Left lung (tissue), 10 donors: Measurements from ENCODE around the gene CIB4. TPM values are rescaled to one million over a fixed set of nuclear protein-coding genes. Genes with fewer than 3 reads are reported as not detected.
A peak's percentile ranks its signal among the peaks of the same experiment; 100 is the strongest.

Experiments
- ATAC-seq: fragments of 200-7000 bp; cut with Tn5 transposase; one replicate; pipeline ENCODE4 v1.9.1; 2020; ENCODE audit warnings: moderate library complexity
- DNase-seq, 4 donors: peaks; one replicate each; pipeline ENCODE4 v3.0.0-alpha.2; 2013 to 2020
- H3K27ac ChIP-seq, 2 donors: fragments of 200-600 bp; sonication (generic) in 1 of 2; one replicate each; pipeline versions ENCODE4 v1.5.0 to v1.8.0; 2020 to 2021
- H3K27me3 ChIP-seq, 2 donors: fragments of 200-600 bp; sonication (generic) in 1 of 2; one replicate each; pipeline versions ENCODE4 v1.5.0 to v1.8.0; 2020 to 2021
- H3K36me3 ChIP-seq, 2 donors: fragments of 200-600 bp; sonication (generic) in 1 of 2; one replicate each; pipeline versions ENCODE4 v1.5.0 to v1.8.0; 2020 to 2021
- H3K4me1 ChIP-seq, 2 donors: fragments of 200-600 bp; one replicate each; pipeline ENCODE4 v1.8.0; 2021
- H3K4me3 ChIP-seq, 2 donors: fragments of 200-600 bp; sonication (generic) in 1 of 2; one replicate each; pipeline versions ENCODE4 v1.5.0 to v1.8.0; 2020 to 2021; ENCODE audit warnings: mild to moderate bottlenecking in 1 of 2
- H3K9me3 ChIP-seq, 2 donors: fragments of 200-600 bp; sonication (generic) in 1 of 2; one replicate each; pipeline versions ENCODE4 v1.5.0 to v1.8.0; 2020 to 2021
- intact Hi-C, 2 donors: fragments of 100-400 bp; cut with DNase I; formaldehyde crosslinking; loops; one replicate each; pipeline versions ENCODE4 v1.11.2 to v1.14.2; 2022
- polyA plus RNA-seq, 6 donors: library from polyadenylated mRNA; unstranded; fragments of 120-200 nt; gene quantifications; one replicate each; pipeline ENCODE4 v1.2.1, GENCODE V29; 2013; ENCODE audit not compliant: insufficient read length in 6 of 6
- total RNA-seq, 2 donors: library from RNA; stranded (reverse); fragmentation: NEBNext Ultra II Directional; extraction: Animal tissue kit (Norgen Biotek cat#: 25700); gene quantifications; one replicate each; pipeline ENCODE4 v1.2.1, GENCODE V29; 2021
- TF ChIP-seq, protein P1 (sequence below), 2 donors: fragments of 200-600 bp; sonication (generic) in 1 of 2; IDR thresholded peaks; one replicate each; pipeline versions ENCODE4 v1.5.0 to v1.8.0; 2021; ENCODE audit warnings: antibody characterized with exemption in 2 of 2
- donor health status: DM: no; HTN: yes; CAD: no.
- donor health status: DM: no; HTN: no; CAD: no.

CIB4 gene
- total and polyA plus RNA-seq, 8 donors: 1.0 to 2.4 (median 1.8) TPM; not detected in 2

DNA sequence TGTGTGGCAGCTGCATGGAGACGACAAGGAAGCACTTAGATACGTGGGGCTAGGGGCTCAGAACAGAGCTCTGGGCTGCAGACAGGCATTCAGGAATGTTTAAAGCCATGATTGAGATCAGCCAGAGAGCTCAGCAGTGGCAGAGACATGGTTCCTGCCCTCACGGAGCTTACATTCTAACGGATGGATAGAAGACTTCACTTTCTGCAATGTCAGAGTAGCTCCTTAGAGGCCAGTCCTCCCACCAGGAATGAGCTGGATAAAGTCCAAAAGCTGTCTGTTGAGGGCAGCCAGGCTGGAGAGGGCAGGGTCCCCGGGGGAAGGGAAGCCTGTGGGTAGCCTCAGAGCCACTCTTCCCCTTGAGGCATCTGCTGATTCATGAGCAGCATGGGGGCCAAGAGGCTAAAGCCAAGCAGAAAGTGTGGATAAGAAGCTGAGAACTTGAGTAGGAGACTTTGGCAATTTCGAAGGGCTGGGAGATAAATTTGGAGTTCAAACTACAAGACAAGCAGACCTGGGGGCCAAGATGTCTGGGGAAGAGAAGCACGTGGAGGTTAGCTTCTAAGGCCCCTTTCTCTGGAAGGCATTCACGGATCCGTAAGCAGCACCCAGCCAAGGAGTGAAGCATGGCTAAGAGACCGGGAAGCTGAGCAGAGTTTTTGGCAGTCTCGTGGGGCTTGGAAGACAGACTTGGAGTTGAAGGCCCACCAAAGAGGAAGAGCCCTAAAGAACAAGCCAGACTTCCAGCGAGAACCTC lies 9.7 kb upstream of the CIB4 start:
- H3K4me3 ChIP-seq: no peak overlapping the region
- H3K4me1 ChIP-seq: peaks cover 0 to 6% of the 10 kb centered on the region in 2 donors
- ATAC-seq: no peak

DNA sequence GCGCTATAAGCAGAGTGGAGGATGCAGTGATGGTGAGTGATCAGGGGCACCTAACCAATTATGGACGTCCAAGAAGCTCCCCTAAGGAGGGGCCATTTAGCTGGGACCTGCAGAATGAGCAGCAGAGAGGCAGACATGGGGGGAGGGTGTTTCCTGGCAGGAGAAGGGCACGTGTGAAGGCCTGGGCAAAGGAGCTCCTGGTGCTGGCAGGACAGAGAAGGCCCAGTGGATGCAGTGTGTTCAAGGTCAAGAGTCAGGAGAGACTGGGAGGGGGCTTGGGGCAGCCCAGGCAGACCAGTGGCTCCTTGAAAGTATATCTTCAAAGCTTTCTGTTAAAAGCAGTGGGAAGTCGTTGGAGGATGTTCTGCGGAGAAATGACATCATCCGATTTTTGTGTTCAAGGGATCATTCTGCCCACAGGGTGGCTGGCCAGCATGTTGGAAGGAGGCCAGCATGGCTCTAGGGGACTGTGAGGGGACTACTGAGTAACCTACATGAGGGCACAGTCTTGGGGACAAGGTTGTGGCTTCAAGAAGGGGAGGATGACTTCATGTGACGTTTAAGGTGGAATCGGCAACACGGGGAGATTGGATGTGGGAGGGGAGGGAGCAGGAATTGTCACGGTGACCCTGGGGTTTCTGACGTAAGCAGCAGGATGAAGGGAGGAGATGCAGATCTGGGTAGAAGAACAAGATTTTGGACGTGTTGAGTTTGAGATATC lies 9.0 kb upstream of the CIB4 start:
- no peaks in the 10 kb centered on the region for H3K9me3 ChIP-seq
- H3K4me1 ChIP-seq: peaks cover 0 to 6% of the 10 kb centered on the region in 2 donors
- DNase-seq (no peak), ATAC-seq (no peak)
- no peak overlapping the region for H3K27ac ChIP-seq
- TF ChIP-seq, protein P1, sequence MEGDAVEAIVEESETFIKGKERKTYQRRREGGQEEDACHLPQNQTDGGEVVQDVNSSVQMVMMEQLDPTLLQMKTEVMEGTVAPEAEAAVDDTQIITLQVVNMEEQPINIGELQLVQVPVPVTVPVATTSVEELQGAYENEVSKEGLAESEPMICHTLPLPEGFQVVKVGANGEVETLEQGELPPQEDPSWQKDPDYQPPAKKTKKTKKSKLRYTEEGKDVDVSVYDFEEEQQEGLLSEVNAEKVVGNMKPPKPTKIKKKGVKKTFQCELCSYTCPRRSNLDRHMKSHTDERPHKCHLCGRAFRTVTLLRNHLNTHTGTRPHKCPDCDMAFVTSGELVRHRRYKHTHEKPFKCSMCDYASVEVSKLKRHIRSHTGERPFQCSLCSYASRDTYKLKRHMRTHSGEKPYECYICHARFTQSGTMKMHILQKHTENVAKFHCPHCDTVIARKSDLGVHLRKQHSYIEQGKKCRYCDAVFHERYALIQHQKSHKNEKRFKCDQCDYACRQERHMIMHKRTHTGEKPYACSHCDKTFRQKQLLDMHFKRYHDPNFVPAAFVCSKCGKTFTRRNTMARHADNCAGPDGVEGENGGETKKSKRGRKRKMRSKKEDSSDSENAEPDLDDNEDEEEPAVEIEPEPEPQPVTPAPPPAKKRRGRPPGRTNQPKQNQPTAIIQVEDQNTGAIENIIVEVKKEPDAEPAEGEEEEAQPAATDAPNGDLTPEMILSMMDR (IDR thresholded peaks at IDR 0.05): no peak
- no peak overlapping the region for H3K4me3 ChIP-seq
- intact Hi-C loops: no loop called here
- no peaks in the 10 kb centered on the region for H3K36me3 ChIP-seq
- peaks cover 0 to 13% of the 10 kb centered on the region in 2 donors for H3K27me3 ChIP-seq

More for the DNA sequence above, 9.7 kb upstream of the CIB4 start:
- TF ChIP-seq, protein P1 (IDR thresholded peaks at IDR 0.05): no peak
- no peaks in the 10 kb centered on the region for H3K9me3 ChIP-seq
- H3K27ac ChIP-seq: peak overlapping the region; percentile 7 to 45
- no peaks in the 10 kb centered on the region for H3K36me3 ChIP-seq
- intact Hi-C loops: no loop called here
- H3K27me3 ChIP-seq: peaks cover 0 to 8% of the 10 kb centered on the region in 2 donors
- DNase-seq: no peak

DNA sequence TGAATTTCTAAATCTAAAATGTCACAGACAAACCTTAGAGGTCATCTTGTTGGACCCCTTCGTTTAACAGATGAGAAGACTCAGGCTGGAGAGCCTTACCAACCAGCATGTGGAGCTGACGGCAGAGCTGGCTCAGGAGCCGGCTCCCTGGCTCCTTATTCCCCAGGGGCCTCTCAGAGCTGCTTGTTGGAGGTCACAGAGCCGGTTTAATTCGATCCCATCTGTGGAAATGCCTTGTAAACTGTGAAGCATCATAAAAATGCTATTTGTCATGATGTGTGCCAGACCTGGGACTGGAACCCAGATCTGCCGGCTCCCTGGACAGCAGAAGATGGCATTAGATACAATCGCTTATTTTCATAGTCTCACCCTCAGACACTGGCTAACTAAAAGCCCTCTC lies 8.2 kb upstream of the CIB4 start:
- TF ChIP-seq, protein P1 (IDR thresholded peaks at IDR 0.05): no peak
- H3K4me1 ChIP-seq: peaks cover 0 to 6% of the 10 kb centered on the region in 2 donors

DNA sequence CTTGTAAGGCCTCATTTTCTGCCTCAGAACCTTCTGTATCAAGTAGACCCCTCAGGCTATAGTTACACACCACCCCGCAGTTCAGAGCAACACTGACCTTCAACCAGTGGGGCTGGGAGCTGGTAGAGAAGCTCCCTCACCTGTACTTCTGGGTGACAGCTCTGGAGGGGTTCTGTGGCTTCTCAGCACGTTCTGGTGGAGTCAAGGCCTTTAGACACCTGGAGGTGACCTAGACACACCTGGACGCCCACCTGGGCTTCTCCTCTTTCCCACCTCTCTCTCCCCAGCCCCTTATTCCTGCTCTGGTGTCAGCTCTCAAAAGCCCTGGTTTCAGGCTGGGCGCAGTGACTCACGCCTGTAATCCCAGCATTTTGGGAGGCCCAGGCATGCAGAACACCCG lies 7.3 kb upstream of the CIB4 start:
- H3K36me3 ChIP-seq: no peaks in the 10 kb centered on the region
- TF ChIP-seq, protein P1 (IDR thresholded peaks at IDR 0.05): no peak
- H3K9me3 ChIP-seq: no peaks in the 10 kb centered on the region
- peaks cover 0 to 14% of the 10 kb centered on the region in 2 donors for H3K27me3 ChIP-seq
- peaks cover 0 to 6% of the 10 kb centered on the region in 2 donors for H3K4me1 ChIP-seq
- no peak for ATAC-seq
- intact Hi-C loops: no loop called here
- no peak for DNase-seq
- H3K27ac ChIP-seq: no peak overlapping the region
- H3K4me3 ChIP-seq: no peak overlapping the region

More for the DNA sequence above, 8.2 kb upstream of the CIB4 start:
- no peak for DNase-seq
- intact Hi-C loops: no loop called here
- ATAC-seq: no peak
- Histone ChIP-seq H3K4me3 (no peak overlapping the region), H3K27ac (no peak overlapping the region), H3K9me3 (no peaks in the 10 kb centered on the region), H3K36me3 (no peaks in the 10 kb centered on the region), H3K27me3 (peaks cover 0 to 14% of the 10 kb centered on the region in 2 donors)

DNA sequence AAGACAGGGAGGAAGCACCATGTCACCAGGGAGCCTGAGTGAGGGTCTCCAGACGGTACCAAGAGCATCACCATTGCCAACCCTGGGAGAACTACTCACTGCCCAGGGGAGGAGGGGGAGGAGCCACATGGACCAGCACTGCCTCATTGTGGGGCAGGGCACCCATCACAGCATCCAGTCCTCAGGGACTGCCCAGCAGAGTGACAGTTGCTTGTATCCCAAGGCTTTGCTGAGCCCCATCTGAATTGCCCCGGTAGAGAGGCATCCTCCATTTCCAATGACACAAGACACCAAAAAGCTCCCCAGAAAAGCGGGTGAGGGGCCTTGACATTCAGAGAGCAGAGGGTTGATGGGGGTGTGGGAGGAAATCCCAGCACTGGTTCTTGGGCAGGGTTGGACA lies 6.8 kb upstream of the CIB4 start:
- no peak overlapping the region for H3K4me3 ChIP-seq
- TF ChIP-seq, protein P1 (IDR thresholded peaks at IDR 0.05): no peak
- H3K27ac ChIP-seq: no peak overlapping the region
- ATAC-seq (no peak), DNase-seq (no peak)
- H3K4me1 ChIP-seq: peaks cover 0 to 6% of the 10 kb centered on the region in 2 donors
- intact Hi-C loops: no loop called here
- H3K9me3 ChIP-seq: no peaks in the 10 kb centered on the region
- no peaks in the 10 kb centered on the region for H3K36me3 ChIP-seq
- H3K27me3 ChIP-seq: peaks cover 0 to 14% of the 10 kb centered on the region in 2 donors
